Endothelial cell of hepatic sinusoid (primary cell): Measurements from ENCODE around the gene CYSTM1.

Source experiments
- in situ Hi-C: cut with HindIII; loops from 2 replicates; pipeline ENCODE4 v1.10.0; 2017; ENCODE audit warnings: low sequenced_read_pairs

Gene CYSTM1

GRCh38 chr5:140232731-140233130, 57.7 kb downstream of the CYSTM1 start:
- in situ Hi-C loops, result no loop called here

- in situ Hi-C loops, result no loop called here
Observed at GRCh38 chr5:140234377-140234989, 59.5 kb downstream of the CYSTM1 start.

- in situ Hi-C loops, result loop anchor here (5.0 kb wide), 2 partner anchors 76 to 111 kb away; partner anchors contain the start of gene HBEGF
Observed at GRCh38 chr5:140235791-140236551, 61.0 kb downstream of the CYSTM1 start.

- in situ Hi-C loops, result loop anchor here (5.0 kb wide), 2 partner anchors 75 to 110 kb away; partner anchors contain the start of gene HBEGF
Observed at GRCh38 chr5:140236891-140237598, 62.1 kb downstream of the CYSTM1 start.

- in situ Hi-C loops, result loop anchor here (5.0 kb wide), 2 partner anchors 74 to 109 kb away; partner anchors contain the start of gene HBEGF
Observed at GRCh38 chr5:140238756-140239155, 63.8 kb downstream of the CYSTM1 start.

GRCh38 chr5:140239461-140239860, 64.5 kb downstream of the CYSTM1 start:
- in situ Hi-C loops, result loop anchor here (5.0 kb wide), 2 partner anchors 73 to 108 kb away; partner anchors contain the start of gene HBEGF

- in situ Hi-C loops, result loop anchor here (5.0 kb wide), 2 partner anchors 72 to 107 kb away; partner anchors contain the start of gene HBEGF
Observed at GRCh38 chr5:140239939-140240700, 65.1 kb downstream of the CYSTM1 start.

- in situ Hi-C loops, result no loop called here
Observed at GRCh38 chr5:140240987-140241706, 66.2 kb downstream of the CYSTM1 start.

GRCh38 chr5:140242099-140242498, 67.1 kb downstream of the CYSTM1 start:
- in situ Hi-C loops, result no loop called here

GRCh38 chr5:140242890-140243585, 68.0 kb downstream of the CYSTM1 start:
- in situ Hi-C loops, result no loop called here

- in situ Hi-C loops, result no loop called here
Observed at GRCh38 chr5:140243706-140244250, 68.8 kb downstream of the CYSTM1 start.

GRCh38 chr5:140244525-140245025, 69.6 kb downstream of the CYSTM1 start:
- in situ Hi-C loops, result no loop called here

GRCh38 chr5:140245341-140245740, 70.4 kb downstream of the CYSTM1 start:
- in situ Hi-C loops, result no loop called here

GRCh38 chr5:140245926-140246325, 70.9 kb downstream of the CYSTM1 start:
- in situ Hi-C loops, result no loop called here

GRCh38 chr5:140246378-140247122, 71.6 kb downstream of the CYSTM1 start:
- in situ Hi-C loops, result no loop called here

- in situ Hi-C loops, result no loop called here
Observed at GRCh38 chr5:140248414-140248813, 73.4 kb downstream of the CYSTM1 start.

GRCh38 chr5:140249536-140249935, 74.5 kb downstream of the CYSTM1 start:
- in situ Hi-C loops, result no loop called here

- in situ Hi-C loops, result no loop called here
Observed at GRCh38 chr5:140250386-140250785, 75.4 kb downstream of the CYSTM1 start.
